SK-N-SH (cell line): ENCODE results near the gene VPS16. TPM values are rescaled to one million over a fixed set of nuclear protein-coding genes. Genes with fewer than 3 reads are reported as not detected.

Experiments used
- CTCF ChIA-PET: fragments of 300-600, 350-600 bp; formaldehyde crosslinking; extraction: SDS; loops from one replicate; lab custom pipeline; 2021; lab: Yijun Ruan, JAX
- POLR2A ChIA-PET: fragments of 350-600 bp; sonication (Branson Sonifier 250); formaldehyde crosslinking; extraction: SDS; loops from one replicate; lab custom pipeline; 2020; ENCODE audit warnings: antibody characterized with exemption, inconsistent platforms; lab: Yijun Ruan, JAX
- DNase-seq: peaks from one replicate; pipeline ENCODE4 v3.0.0; 2012
- H2AFZ ChIP-seq: fragments of 200-600 bp; sonication (generic); 2 replicates; pipeline ENCODE4 v1.8.1; 2016; ENCODE audit warnings: antibody characterized with exemption, mild to moderate bottlenecking, low read depth
- H3F3A ChIP-seq: fragments of 200-600 bp; sonication (generic); replicated peaks from 2 replicates; pipeline ENCODE3; 2016; ENCODE audit warnings: antibody characterized with exemption, mild to moderate bottlenecking; ENCODE audit not compliant: insufficient read depth
- H3K27ac ChIP-seq, 2 experiments: fragments of 200-500 bp in 1 of 2; fragments of 200-600 bp in 1 of 2; sonication (Bioruptor generic) in 1 of 2; sonication (generic), shearing (Covaris generic) in 1 of 2; 2 replicates each; pipeline versions ENCODE4 v1.5.1 to v1.6.1; 2014 to 2016; ENCODE audit warnings: low read depth in 2 of 2, inconsistent platforms in 1 of 2, low read length in 1 of 2, mild to moderate bottlenecking in 1 of 2, mixed read lengths in 1 of 2
- H3K27me3 ChIP-seq: fragments of 200-600 bp; sonication (generic), shearing (Covaris generic); 2 replicates; pipeline ENCODE4 v1.6.1; 2016; ENCODE audit warnings: mixed run types; ENCODE audit not compliant: insufficient read depth
- H3K36me3 ChIP-seq, 2 experiments: fragments of 200-500 bp in 1 of 2; fragments of 200-600 bp in 1 of 2; sonication (Bioruptor generic) in 1 of 2; sonication (generic) in 1 of 2; replicated peaks in 1 of 2; 2 replicates each; pipeline versions ENCODE3 to v1.5.1; 2014 to 2016; ENCODE audit warnings: low read length in 1 of 2, mild to moderate bottlenecking in 1 of 2; ENCODE audit not compliant: insufficient read depth in 2 of 2, control insufficient read depth in 1 of 2
- H3K4me1 ChIP-seq, 2 experiments: fragments of 200-500 bp in 1 of 2; fragments of 200-600 bp in 1 of 2; sonication (Bioruptor generic) in 1 of 2; sonication (generic), shearing (Covaris generic) in 1 of 2; 2 replicates each; pipeline versions ENCODE4 v1.5.1 to v1.6.1; 2014 to 2016; ENCODE audit warnings: low read depth in 1 of 2, low read length in 1 of 2, mixed run types in 1 of 2; ENCODE audit not compliant: insufficient read depth in 2 of 2, control insufficient read depth in 1 of 2
- H3K4me2 ChIP-seq: fragments of 200-600 bp; sonication (generic), shearing (Covaris generic); 2 replicates; pipeline ENCODE4 v1.6.1; 2017; ENCODE audit warnings: mixed run types
- H3K4me3 ChIP-seq, 2 experiments: fragments of 200-500 bp in 1 of 2; fragments of 200-600 bp in 1 of 2; sonication (Bioruptor generic) in 1 of 2; sonication (generic), shearing (Covaris generic) in 1 of 2; 2 replicates each; pipeline versions ENCODE4 v1.5.1 to v1.8.1; 2014 to 2016; ENCODE audit warnings: low read depth in 2 of 2, inconsistent platforms in 1 of 2, low read length in 1 of 2, mild to moderate bottlenecking in 1 of 2, mixed read lengths in 1 of 2, moderate library complexity in 1 of 2
- H3K79me2 ChIP-seq: fragments of 200-600 bp; sonication (generic); 2 replicates; pipeline ENCODE4 v1.8.1; 2017; ENCODE audit warnings: mild to moderate bottlenecking; ENCODE audit not compliant: insufficient read depth
- H3K9ac ChIP-seq: fragments of 200-600 bp; sonication (generic); 2 replicates; pipeline ENCODE4 v1.6.1; 2017; ENCODE audit warnings: mixed run types
- H3K9me2 ChIP-seq: fragments of 200-600 bp; sonication (generic); 2 replicates; pipeline ENCODE4 v1.6.1; 2017; ENCODE audit warnings: mixed run types
- H3K9me3 ChIP-seq: fragments of 200-600 bp; sonication (generic); 2 replicates; pipeline ENCODE4 v1.6.1; 2017; ENCODE audit warnings: mixed run types, mild to moderate bottlenecking, moderate library complexity
- H4K20me1 ChIP-seq: fragments of 200-600 bp; sonication (generic); 2 replicates; pipeline ENCODE4 v1.6.1; 2017; ENCODE audit warnings: mild to moderate bottlenecking, mixed run types; ENCODE audit not compliant: insufficient read depth
- EZH2phosphoT487 ChIP-seq: fragments of 200-600 bp; sonication (generic); IDR thresholded peaks from 2 replicates; pipeline ENCODE4 v1.6.1; 2017; ENCODE audit warnings: low read depth, mixed run types, mild to moderate bottlenecking, antibody characterized with exemption, moderate library complexity, borderline replicate concordance
- FOXJ3 ChIP-seq: sonication (generic); formaldehyde crosslinking; IDR thresholded peaks from 2 replicates; pipeline ENCODE4 v1.5.1; 2020; ENCODE audit warnings: mild to moderate bottlenecking, missing genetic modification reagents
- FOXM1 ChIP-seq: IDR thresholded peaks from 2 replicates; pipeline ENCODE4 v1.4.0; 2012; ENCODE audit warnings: low read depth, mild to moderate bottlenecking
- JUND ChIP-seq: IDR thresholded peaks from 2 replicates; pipeline ENCODE4 v1.4.0; 2012
- MEF2A ChIP-seq: IDR thresholded peaks from 2 replicates; pipeline ENCODE4 v1.4.0; 2012; ENCODE audit warnings: low read depth, borderline replicate concordance
- NRF1 ChIP-seq: IDR thresholded peaks from 2 replicates; pipeline ENCODE4 v1.6.1; 2012; ENCODE audit warnings: low read depth, mild to moderate bottlenecking, low read length
- POLR2AphosphoS5 ChIP-seq: IDR thresholded peaks from 2 replicates; pipeline ENCODE4 v1.6.1; 2012; ENCODE audit warnings: low read depth, low read length
- RAD21 ChIP-seq: IDR thresholded peaks from 2 replicates; pipeline ENCODE4 v1.6.1; 2012; ENCODE audit warnings: mild to moderate bottlenecking, low read length
- REST ChIP-seq: IDR thresholded peaks from 2 replicates; pipeline ENCODE4 v1.6.1; 2012; ENCODE audit warnings: mild to moderate bottlenecking, low read depth, low read length, moderate library complexity
- RFX5 ChIP-seq: IDR thresholded peaks from 2 replicates; pipeline ENCODE4 v1.6.1; 2012; ENCODE audit warnings: mild to moderate bottlenecking, improper control_type of control experiment, low read length
- RXRA ChIP-seq: IDR thresholded peaks from 2 replicates; pipeline ENCODE4 v1.4.0; 2012; ENCODE audit warnings: low read depth, mild to moderate bottlenecking, borderline replicate concordance
- SIN3A ChIP-seq: IDR thresholded peaks from 2 replicates; pipeline ENCODE4 v1.6.1; 2012; ENCODE audit warnings: low read depth, mild to moderate bottlenecking, low read length, moderate library complexity, borderline replicate concordance
- TAF1 ChIP-seq: IDR thresholded peaks from 2 replicates; pipeline ENCODE4 v1.6.1; 2012; ENCODE audit warnings: low read depth, mild to moderate bottlenecking, low read length, moderate library complexity, borderline replicate concordance
- TCF12 ChIP-seq: IDR thresholded peaks from 2 replicates; pipeline ENCODE4 v1.4.0; 2012
- TEAD4 ChIP-seq: IDR thresholded peaks from 2 replicates; pipeline ENCODE4 v1.4.0; 2012; ENCODE audit warnings: mild to moderate bottlenecking, borderline replicate concordance; ENCODE audit not compliant: insufficient read depth
- USF1 ChIP-seq: IDR thresholded peaks from 2 replicates; pipeline ENCODE4 v1.4.0; 2012; ENCODE audit warnings: low read depth, borderline replicate concordance
- USF2 ChIP-seq: fragments of 150-350 bp; IDR thresholded peaks from 2 replicates; pipeline ENCODE4 v1.6.1; 2017; ENCODE audit warnings: antibody characterized with exemption, low read length, low read depth, borderline replicate concordance
- YY1 ChIP-seq: IDR thresholded peaks from 2 replicates; pipeline ENCODE4 v1.4.0; 2012; ENCODE audit warnings: low read depth, mild to moderate bottlenecking
- WGBS: methylation state at CpG from one replicate; pipeline ENCODE4 v1.1.6; 2017; ENCODE audit warnings: low lambda C conversion rate; 5-methylcytosine and 5-hydroxymethylcytosine counted together
- polyA plus RNA-seq, 3 experiments: library from polyadenylated mRNA; depleted of rRNA; stranded (reverse); fragments of >200 nt; gene quantifications; 2 replicates each; pipeline ENCODE4 v1.2.3, GENCODE V29; 2012
- TF ChIP-seq, protein P1 (sequence below): IDR thresholded peaks from 2 replicates; pipeline ENCODE4 v1.4.0; 2012; ENCODE audit warnings: low read depth
- TF ChIP-seq, protein P2 (sequence below): IDR thresholded peaks from 2 replicates; pipeline ENCODE4; 2012

The VPS16 gene
- polyA plus RNA-seq, 1 of the 3 experiments (the other 2 are of a cell fraction), result 62.0 TPM

DNA sequence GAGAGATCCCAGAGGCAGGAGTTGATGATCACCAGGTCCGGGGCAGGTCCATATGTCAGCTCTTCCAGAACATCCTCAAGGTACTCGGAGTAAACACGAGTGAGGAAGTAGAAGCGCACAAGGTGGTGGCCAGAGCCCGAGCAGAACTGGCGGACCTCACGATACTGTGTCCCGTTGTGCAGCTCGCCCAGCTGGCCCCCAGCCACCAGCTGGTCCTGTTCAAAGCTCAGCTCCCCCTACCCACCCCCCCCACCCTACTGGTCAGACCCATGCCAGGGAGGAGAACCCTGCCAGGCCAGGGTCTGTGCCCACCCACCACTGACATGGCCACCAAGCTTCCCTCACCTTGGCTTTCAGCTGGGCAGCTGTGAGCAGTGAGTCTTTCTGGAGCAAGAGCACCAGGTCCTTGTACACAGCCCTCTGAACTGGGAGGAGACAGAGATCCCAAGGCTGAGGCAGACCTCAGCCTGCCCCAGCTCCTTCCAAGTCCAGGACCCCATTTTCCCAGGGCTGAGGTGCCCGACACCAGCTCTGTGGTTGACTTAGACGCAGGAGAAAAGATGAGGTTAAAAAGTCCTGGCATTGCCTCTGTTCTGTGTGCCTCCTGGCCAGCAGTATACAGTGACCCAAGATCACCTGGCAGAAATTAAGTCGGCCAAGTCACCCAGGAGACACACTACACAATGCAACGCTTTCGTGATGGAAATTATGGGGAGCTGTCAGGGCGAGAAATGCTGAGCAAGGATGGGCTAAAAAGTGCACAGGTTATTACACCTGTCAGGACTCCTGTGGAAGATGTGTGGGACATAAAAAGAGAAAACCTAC, 1.5 kb upstream of the VPS16 start:
- Histone ChIP-seq H3K9me2 (no peaks in the 10 kb centered on the region), H3K9ac (no peak overlapping the region), H2AFZ (no peak overlapping the region), H3K27me3 (no peaks in the 10 kb centered on the region), H3K36me3 (peaks cover 3 to 23% of the 10 kb centered on the region in 2 experiments), H3K79me2 (peaks cover 34% of the 10 kb centered on the region; the same call in 1 of the 2 replicates), H4K20me1 (no peaks in the 10 kb centered on the region), H3F3A (peaks cover 3% of the 10 kb centered on the region), H3K4me2 (peak overlapping the region; percentile 94), H3K9me3 (no peaks in the 10 kb centered on the region), H3K4me1 (peaks cover 9 to 18% of the 10 kb centered on the region in 2 experiments; a peak in 3 of 4 replicates), H3K27ac (no peak overlapping the region), H3K4me3 (peak overlapping the region in 1 of 2 experiments; percentile 93; a peak in 2 of 4 replicates)
- ChIA-PET CTCF (interaction anchor here (0.9 to 3.8 kb wide), 3 partner anchors 13 to 34 kb away, joined by 3 to 12 read pairs (median 3); no protein-coding TSS in a partner anchor), POLR2A (interaction anchor here (1.5 kb wide), 1 partner anchor 39 kb away, joined by 4 read pairs; the partner anchor contains the start of gene CPXM1)
- no peak for TF ChIP-seq REST
- TF ChIP-seq TCF12, result no peak
- no peak for TF ChIP-seq USF2
- TF ChIP-seq RXRA, result no peak
- TF ChIP-seq, protein P1, sequence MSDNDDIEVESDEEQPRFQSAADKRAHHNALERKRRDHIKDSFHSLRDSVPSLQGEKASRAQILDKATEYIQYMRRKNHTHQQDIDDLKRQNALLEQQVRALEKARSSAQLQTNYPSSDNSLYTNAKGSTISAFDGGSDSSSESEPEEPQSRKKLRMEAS, result no peak
- no peak for TF ChIP-seq JUND
- TF ChIP-seq TEAD4, result no peak
- TF ChIP-seq EZH2phosphoT487, result no peak
- TF ChIP-seq, protein P2, sequence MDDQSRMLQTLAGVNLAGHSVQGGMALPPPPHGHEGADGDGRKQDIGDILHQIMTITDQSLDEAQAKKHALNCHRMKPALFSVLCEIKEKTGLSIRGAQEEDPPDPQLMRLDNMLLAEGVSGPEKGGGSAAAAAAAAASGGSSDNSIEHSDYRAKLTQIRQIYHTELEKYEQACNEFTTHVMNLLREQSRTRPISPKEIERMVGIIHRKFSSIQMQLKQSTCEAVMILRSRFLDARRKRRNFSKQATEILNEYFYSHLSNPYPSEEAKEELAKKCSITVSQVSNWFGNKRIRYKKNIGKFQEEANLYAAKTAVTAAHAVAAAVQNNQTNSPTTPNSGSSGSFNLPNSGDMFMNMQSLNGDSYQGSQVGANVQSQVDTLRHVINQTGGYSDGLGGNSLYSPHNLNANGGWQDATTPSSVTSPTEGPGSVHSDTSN, result no peak
- no peak for TF ChIP-seq SIN3A
- TF ChIP-seq RFX5, result no peak
- TF ChIP-seq POLR2AphosphoS5, result no peak
- no peak for TF ChIP-seq RAD21
- TF ChIP-seq USF1, result no peak
- no peak for TF ChIP-seq MEF2A
- no peak for TF ChIP-seq YY1
- no peak for TF ChIP-seq FOXJ3
- no peak for TF ChIP-seq FOXM1
- TF ChIP-seq NRF1, result no peak
- TF ChIP-seq TAF1, result no peak
- 100% methylated on average over 14 of the region's 15 CpGs for WGBS
- DNase-seq, result no peak
